Islet precursor cell (in vitro differentiated cells): Measurements from ENCODE around the gene RPRD1B.
A peak's percentile ranks its signal among the peaks of the same experiment; 100 is the strongest.

Experiments used
- DNase-seq: peaks from one replicate; pipeline ENCODE4 v3.0.0-alpha.2; 2018

The RPRD1B gene

GRCh38 chr20:38040276-38040675 is 6.7 kb downstream of the RPRD1B start:
- no peak for DNase-seq

DNA sequence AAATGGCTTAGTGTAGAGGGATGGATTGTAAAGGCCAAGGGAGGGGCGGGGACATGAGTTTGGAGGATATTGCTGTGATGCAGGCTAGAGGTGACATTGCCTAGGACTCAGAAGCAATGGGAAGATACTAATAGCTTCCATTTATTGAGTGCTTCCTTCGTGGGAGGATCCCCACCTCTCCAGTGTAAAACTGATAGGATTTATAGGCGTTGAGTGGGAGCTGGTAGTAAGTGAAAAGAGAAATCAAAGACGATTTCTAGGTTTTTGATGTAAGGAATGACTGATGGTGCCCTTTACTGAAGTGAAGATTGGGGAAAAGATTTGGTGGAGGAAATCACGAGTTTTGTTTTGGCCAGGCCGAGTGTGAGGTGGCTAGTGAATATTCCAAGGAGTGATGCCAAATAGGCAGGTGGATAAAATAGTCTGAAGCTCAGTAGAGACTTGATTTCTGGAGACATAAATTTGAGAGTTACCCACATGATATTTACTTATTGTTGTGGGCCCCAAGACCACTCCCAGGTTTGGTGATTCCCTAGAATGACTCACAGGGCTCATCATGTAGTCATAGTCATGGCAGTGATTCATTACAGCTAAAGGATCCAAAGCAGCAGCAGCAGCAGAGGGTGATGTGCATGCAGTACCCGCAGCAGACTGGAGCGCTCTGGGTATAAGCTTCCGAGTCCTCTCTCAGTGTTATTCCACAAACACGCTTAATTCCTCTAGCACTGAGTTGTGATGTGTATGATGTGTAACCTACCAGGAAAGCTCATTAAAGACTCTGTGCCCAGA is 10.2 kb downstream of the RPRD1B start:
- peak; percentile 79 for DNase-seq

DNA sequence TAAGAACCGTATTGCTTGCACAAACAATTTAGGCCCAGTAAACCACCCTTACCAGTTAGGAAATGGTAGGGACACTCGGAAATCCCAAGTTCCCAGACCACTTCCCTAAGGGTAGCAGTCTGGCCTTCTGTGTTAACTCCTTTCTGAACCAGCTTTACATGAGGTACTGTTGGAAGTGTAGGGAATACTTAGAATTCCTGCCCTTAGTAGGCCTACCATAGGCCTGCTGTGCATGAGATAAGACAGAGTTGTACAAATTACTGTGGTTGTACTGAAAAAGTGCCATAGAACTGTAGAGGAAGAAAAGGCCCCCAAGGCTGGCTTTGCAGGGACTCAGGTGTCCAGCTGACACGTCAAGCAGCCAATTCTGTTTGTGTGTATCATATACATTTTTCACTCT is 11.1 kb downstream of the RPRD1B start:
- no peak for DNase-seq

DNA sequence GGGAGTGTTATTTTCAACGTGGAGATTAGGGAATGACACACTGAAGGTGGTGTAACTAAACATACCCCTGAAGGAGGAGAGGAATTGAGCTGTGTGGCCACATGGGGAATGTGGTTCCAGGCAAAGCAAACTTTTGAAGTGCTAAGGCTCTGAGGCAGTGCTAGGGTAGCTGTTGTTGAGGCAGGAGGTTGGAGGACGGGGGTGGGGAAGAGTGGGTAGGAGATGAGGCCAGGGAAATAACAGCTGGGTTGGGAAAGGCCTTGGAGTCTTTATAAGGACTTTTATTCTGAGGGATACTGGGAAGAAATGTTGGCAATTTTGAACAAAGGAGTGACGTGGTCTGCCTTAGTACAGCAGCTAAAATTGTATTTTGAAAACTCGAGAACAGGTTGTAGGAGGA is 13.0 kb downstream of the RPRD1B start:
- DNase-seq, result no peak

DNA sequence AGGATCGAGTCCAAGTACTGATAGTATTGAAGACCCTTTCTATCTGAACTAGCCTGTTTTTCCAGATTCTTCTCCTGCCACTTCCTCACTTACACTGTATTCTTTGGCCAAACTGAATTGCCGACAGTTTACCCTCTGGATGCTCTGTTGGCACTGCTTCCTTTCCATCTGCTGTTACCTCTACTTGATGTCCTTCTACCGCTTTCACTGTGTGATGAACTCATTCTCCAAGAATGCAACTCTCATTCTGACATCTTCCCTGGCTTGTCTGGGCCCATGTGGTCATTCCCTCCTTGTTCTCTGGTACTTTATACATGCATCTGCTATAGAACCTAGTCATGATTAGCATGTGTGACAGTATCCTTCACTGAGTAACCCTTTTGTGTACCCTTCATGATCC is 16.3 kb downstream of the RPRD1B start:
- DNase-seq, result peak; percentile 92

DNA sequence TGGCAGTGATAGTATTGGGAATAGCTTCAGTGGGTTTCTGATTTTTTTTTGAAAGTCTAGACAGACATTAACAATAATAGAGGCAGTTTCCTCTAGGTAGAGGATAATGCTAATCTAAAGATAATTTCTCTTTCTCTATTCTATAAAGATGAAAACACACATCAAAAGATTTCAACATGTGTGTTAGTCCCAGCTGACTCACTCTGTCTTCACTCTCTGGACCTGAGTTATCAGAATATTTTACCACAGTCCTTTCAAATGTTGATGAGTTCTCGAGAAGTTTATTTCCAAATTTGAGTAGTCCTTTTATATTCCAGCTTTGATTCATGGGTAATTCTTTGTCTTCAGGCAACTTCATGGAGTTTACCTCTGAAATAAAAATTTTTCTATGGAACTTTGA is 17.1 kb downstream of the RPRD1B start:
- DNase-seq, result no peak

DNA sequence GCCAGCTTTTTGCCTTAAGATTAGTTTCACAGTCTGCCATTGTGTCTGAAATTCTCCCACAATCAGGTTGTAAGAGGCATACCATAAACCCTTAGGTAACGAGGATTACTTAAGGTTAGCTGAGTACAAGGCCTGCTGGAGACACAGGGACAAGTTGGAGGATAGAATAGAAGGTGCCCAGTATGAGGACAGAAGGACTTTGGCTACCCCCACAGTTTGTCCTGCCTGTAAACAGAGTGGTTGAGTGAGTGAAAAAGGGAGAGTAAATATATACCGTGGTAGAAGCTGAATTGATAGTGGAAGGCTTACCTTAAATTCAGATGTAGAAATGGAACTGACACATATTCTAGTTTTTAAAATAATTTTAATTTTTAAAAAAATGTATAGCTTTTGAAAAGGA is 19.3 kb downstream of the RPRD1B start:
- no peak for DNase-seq

- no peak for DNase-seq
Measured at GRCh38 chr20:38054647-38055046, 21.1 kb downstream of the RPRD1B start.

DNA sequence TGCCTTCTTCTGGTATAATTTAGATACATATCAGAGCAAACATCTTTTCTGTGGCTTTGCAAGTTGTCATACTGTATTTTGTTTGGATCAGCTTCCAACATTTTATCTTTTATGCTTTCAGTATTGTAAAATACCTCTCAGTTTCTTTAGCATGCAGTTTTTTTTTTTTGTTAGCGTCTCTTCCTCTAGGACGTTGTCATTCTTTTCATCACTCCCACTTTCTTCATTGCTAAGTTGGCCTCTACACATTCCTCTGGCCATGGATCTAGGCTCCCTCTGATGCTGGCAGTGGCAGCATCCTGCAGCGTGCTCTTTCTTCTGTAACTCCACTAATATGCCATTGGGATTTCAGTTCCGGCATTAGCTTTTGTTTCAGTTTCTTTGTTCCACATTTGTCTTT is 21.7 kb downstream of the RPRD1B start:
- no peak for DNase-seq

GRCh38 chr20:38055848-38056247 is 22.3 kb downstream of the RPRD1B start:
- no peak for DNase-seq

GRCh38 chr20:38057351-38057972 is 23.9 kb downstream of the RPRD1B start:
- DNase-seq, result peak; percentile 88

GRCh38 chr20:38059832-38060231 is 26.3 kb downstream of the RPRD1B start:
- no peak for DNase-seq

DNA sequence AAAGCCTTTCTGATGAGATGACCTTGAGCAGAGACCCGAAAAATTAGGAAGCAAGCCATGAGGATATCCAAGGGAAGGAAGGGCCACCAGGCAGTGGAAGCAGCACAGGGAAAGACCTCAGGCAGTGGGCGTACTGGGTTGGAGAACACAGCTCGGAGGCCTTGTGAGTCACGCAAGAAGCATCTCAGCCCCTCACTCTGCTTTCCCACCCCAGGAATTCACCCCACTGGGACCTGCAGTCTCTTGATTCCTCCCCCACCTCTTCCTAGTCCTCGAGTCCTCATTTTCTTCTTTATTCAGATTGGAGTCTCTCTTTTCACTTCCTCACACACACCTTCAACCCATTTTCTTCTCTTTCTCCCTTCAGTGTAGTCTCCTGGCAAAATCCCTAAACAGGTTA is 27.0 kb downstream of the RPRD1B start:
- peak; percentile 92 for DNase-seq

- no peak for DNase-seq
Measured at GRCh38 chr20:38061109-38061508, 27.6 kb downstream of the RPRD1B start.

DNA sequence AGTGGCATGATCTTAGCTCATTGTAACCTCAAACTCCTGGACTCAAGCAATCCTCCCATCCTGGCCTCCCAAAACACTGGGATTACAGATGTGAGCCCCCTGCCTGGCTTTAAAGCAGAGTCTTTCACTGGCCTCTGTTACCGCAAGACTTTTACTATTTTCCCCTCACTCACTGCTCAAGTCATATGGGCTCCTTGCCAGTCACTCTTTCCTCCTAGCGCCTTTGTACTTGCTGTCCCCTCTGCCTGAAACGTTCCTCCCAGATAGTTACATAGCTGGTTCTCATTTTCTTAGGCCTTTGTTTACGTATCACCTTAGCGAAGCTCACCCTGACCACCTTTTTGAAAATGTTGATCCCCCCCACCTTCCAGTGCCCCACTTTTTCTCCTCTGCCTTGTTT is 29.3 kb downstream of the RPRD1B start:
- no peak for DNase-seq

DNA sequence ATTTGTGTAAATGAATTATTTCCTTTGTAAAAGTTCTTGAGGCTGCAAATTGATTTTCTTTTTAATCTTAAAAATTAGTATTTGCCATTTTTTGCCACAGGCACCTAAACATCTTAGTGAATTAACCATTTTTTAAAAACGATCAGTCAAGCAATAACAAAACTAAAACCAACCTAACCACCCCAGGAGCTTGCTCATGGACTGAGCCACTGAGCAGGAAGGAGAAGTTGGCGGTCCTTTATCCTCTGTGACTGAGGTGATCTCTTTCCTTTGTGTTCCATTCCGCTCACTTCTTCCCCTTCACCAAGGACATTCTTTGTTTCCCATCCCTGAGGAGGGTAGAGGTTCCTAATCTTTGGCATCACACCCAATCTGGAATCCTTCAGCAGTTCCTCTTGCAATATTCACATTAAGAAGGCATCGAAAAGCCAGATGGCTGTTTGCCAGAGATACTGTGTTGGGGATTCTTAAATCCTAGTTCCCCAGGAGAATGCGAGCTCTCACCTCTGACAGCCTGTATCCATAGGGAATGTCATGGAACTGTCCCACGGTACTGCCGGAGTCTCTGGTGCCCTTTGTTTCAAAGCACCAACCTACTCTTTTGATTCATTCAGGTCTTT is 30.5 kb downstream of the RPRD1B start:
- DNase-seq, result no peak

GRCh38 chr20:38065764-38066375 is 32.3 kb downstream of the RPRD1B start:
- DNase-seq, result no peak

- DNase-seq, result no peak
Measured at GRCh38 chr20:38066969-38067716, 33.6 kb downstream of the RPRD1B start.

DNA sequence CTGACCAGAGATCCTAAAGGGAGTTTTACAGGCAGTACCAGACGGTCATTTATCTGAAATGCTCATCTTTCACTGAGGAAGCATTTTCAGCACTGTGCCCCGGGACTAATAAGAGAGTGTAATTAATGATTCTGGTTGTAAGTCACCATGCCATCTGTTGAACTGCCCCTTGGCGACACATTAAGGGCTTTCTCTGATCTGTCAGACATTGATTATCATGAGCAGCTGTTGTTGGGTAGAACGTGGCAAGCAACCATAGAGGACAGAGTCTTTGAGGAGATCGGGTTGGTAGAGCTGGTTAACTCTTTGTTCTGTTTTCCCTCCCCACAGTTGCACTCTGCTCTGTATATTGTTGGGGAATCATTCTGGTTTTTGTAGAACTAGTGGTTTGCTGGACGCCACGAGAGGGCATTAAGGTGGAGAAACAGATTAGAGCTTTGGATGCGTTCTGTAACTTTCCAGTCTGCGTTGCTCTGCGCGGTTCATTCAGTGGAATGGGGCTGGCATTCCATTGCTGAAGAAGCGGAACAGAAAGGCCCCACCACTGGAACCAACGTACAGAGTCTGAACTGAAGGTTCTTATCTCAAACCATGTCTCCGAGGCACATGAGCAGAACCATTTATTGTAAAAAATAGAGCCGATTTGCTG is 34.3 kb downstream of the RPRD1B start:
- DNase-seq, result no peak

DNA sequence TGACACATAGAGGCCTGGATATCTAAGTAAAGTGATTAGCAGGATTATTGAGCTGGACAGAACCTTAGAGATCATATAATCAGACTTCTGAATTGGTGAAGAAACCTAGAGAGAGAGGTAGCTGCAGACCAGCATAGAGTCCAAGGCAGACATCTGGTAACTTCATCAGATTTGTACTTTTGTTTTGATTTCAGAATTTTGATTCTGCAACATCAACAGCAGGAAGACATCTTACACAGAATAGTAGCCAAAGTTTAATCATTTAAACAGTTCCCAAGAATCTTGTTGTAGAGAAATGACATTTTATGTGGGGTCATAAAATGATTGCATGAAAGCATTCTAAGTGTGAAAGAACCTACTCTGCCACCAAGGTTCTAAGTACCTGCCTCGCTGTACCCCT is 39.4 kb downstream of the RPRD1B start:
- DNase-seq, result no peak

- DNase-seq, result peak; percentile 65
Measured at GRCh38 chr20:38073307-38074071, 39.9 kb downstream of the RPRD1B start.
